K562 (cell line): ENCODE results near the gene GRB2. TPM values are rescaled to one million over a fixed set of nuclear protein-coding genes. Genes with fewer than 3 reads are reported as not detected.

Experiments used
- ARHGAP35 ChIP-seq: fragments of 450-650 bp; IDR thresholded peaks from 2 replicates; pipeline ENCODE4 v1.6.1; 2018; ENCODE audit not compliant: partially characterized antibody
- ASH1L ChIP-seq: fragments of 450-650 bp; IDR thresholded peaks from 2 replicates; pipeline ENCODE4 v1.6.1; 2018; ENCODE audit warnings: borderline replicate concordance, mild to moderate bottlenecking, low read depth; ENCODE audit not compliant: partially characterized antibody
- CTBP1 ChIP-seq: fragments of 450-650 bp; IDR thresholded peaks from 2 replicates; pipeline ENCODE4 v1.6.1; 2016; ENCODE audit warnings: borderline replicate concordance
- ELK1 ChIP-seq: sonication (generic); formaldehyde crosslinking; IDR thresholded peaks from 2 replicates; pipeline ENCODE4 v1.8.1; 2022; ENCODE audit warnings: missing genetic modification reagents
- FIP1L1 ChIP-seq: fragments of 200-400 bp; formaldehyde crosslinking; IDR thresholded peaks from 2 replicates; pipeline ENCODE4 v1.6.1; 2018; ENCODE audit warnings: mild to moderate bottlenecking, low read depth, low read length; ENCODE audit not compliant: poor library complexity, severe bottlenecking
- FOXA1 ChIP-seq: fragments of 450-650 bp; IDR thresholded peaks from 2 replicates; pipeline ENCODE4 v1.6.1; 2016; ENCODE audit warnings: mild to moderate bottlenecking, borderline replicate concordance
- GABPB2 ChIP-seq: fragments of 250-450 bp; sonication (Bioruptor Pico); conservative IDR thresholded peaks from 2 replicates; pipeline ENCODE4 v1.5.1; 2021; ENCODE audit warnings: mild to moderate bottlenecking
- HMGN3 ChIP-seq: IDR thresholded peaks from 2 replicates; pipeline ENCODE4 v1.6.1; 2011; ENCODE audit warnings: borderline replicate concordance, low read depth, mild to moderate bottlenecking, mixed read lengths, low read length; ENCODE audit not compliant: insufficient read length; ENCODE audit errors: extremely low read depth
- IFI16 ChIP-seq: fragments of 250-450 bp; sonication (Bioruptor Pico); IDR thresholded peaks from 2 replicates; pipeline ENCODE4 v2.1.2; 2022; ENCODE audit warnings: mild to moderate bottlenecking, inconsistent platforms
- MCM2 ChIP-seq: fragments of 450-650 bp; IDR thresholded peaks from 2 replicates; pipeline ENCODE4 v1.6.1; 2017; ENCODE audit warnings: low read depth, mild to moderate bottlenecking
- MLLT1 ChIP-seq, 2 experiments: fragments of 450-650 bp; IDR thresholded peaks; 2 replicates each; pipeline ENCODE4 v1.6.1; 2016
- PCBP2 ChIP-seq: fragments of 200-400 bp; formaldehyde crosslinking; IDR thresholded peaks from 2 replicates; pipeline ENCODE4 v1.6.1; 2018; ENCODE audit warnings: low read length, low read depth, mild to moderate bottlenecking, moderate library complexity; ENCODE audit not compliant: poor library complexity, severe bottlenecking
- PHB ChIP-seq: fragments of 250-450 bp; sonication (Bioruptor Pico); IDR thresholded peaks from 2 replicates; pipeline ENCODE4 v1.5.0; 2021
- POLR2AphosphoS2 ChIP-seq: IDR thresholded peaks from 2 replicates; pipeline ENCODE4 v1.6.1; 2012; ENCODE audit warnings: low read length, improper control_type of control experiment
- PRPF4 ChIP-seq: fragments of 200-400 bp; formaldehyde crosslinking; IDR thresholded peaks from one replicate; pipeline ENCODE4 v1.6.1; 2017; ENCODE audit warnings: low read length, low read depth, mild to moderate bottlenecking; ENCODE audit not compliant: insufficient read depth, poor library complexity, severe bottlenecking
- RFX7 ChIP-seq: fragments of 250-450 bp; sonication (Bioruptor Pico); IDR thresholded peaks from 2 replicates; pipeline ENCODE4 v1.5.1; 2021; ENCODE audit warnings: mild to moderate bottlenecking
- SMARCA4 ChIP-seq: fragments of 450-650 bp; IDR thresholded peaks from 2 replicates; pipeline ENCODE4 v1.6.1; 2016
- SRSF3 ChIP-seq: fragments of 200-400 bp; formaldehyde crosslinking; IDR thresholded peaks from 2 replicates; pipeline ENCODE4 v1.6.1; 2016; ENCODE audit warnings: mild to moderate bottlenecking, low read length, moderate library complexity; ENCODE audit not compliant: insufficient read depth
- SRSF9 ChIP-seq: fragments of 200-400 bp; formaldehyde crosslinking; IDR thresholded peaks from 2 replicates; pipeline ENCODE4 v1.6.1; 2017; ENCODE audit warnings: low read depth, low read length, borderline replicate concordance
- TEAD1 ChIP-seq, 2 experiments: fragments of 450-650 bp in 1 of 2; sonication (generic) in 1 of 2; formaldehyde crosslinking; IDR thresholded peaks; 2 replicates each; pipeline versions ENCODE4 v1.4.0 to v1.8.0; 2020 to 2022; ENCODE audit warnings: mild to moderate bottlenecking in 2 of 2, missing genetic modification reagents in 1 of 2
- TEAD2 ChIP-seq: fragments of 450-650 bp; IDR thresholded peaks from 2 replicates; pipeline ENCODE4 v1.6.1; 2016; ENCODE audit warnings: missing genetic modification characterization, control low read depth, missing compliant biosample characterization
- ZNF124 ChIP-seq: sonication (generic); formaldehyde crosslinking; IDR thresholded peaks from 2 replicates; pipeline ENCODE4 v1.8.1; 2022; ENCODE audit warnings: missing genetic modification reagents
- ZNF316 ChIP-seq: fragments of 450-650 bp; IDR thresholded peaks from 2 replicates; pipeline ENCODE4 v1.6.1; 2016
- ZNF324 ChIP-seq: fragments of 250-450 bp; sonication (Bioruptor Pico); IDR thresholded peaks from 2 replicates; pipeline ENCODE4 v1.4.0; 2020; ENCODE audit warnings: mild to moderate bottlenecking
- ZNF431 ChIP-seq: sonication (generic); formaldehyde crosslinking; IDR thresholded peaks from 2 replicates; pipeline ENCODE4 v1.8.0; 2022; ENCODE audit warnings: mild to moderate bottlenecking, missing genetic modification reagents
- ZNF436 ChIP-seq: fragments of 250-450, 450-650 bp; sonication (Bioruptor Pico); formaldehyde crosslinking; IDR thresholded peaks from 2 replicates; pipeline ENCODE4 v1.7.0; 2020; ENCODE audit warnings: mild to moderate bottlenecking
- ZNF77 ChIP-seq: fragments of 250-450 bp; sonication (Bioruptor Pico); IDR thresholded peaks from 2 replicates; pipeline ENCODE4 v1.5.0; 2020
- polyA plus RNA-seq, 8 experiments: library from polyadenylated mRNA; depleted of rRNA in 4 of 8; stranded (reverse) in 5 of 8; unstranded in 3 of 8; fragments of >200 nt; fragmentation: Nextera tagmentation in 2 of 8; fragmentation: Illumina TruSeq in 1 of 8; extraction: Ambion mirVana in 2 of 8; extraction: Trizol in 1 of 8; gene quantifications; 2 replicates each; pipeline versions ENCODE4 v1.2.1 to v1.2.3, GENCODE V29; 2011 to 2014; ENCODE audit warnings: inconsistent platforms in 1 of 8, missing spikeins in 1 of 8
- total RNA-seq, 7 experiments: library from RNA; depleted of rRNA in 6 of 7; stranded (reverse); fragments of >200 nt in 6 of 7; fragmentation: Illumina TruSeq in 2 of 7; extraction: Trizol in 2 of 7; gene quantifications; 2 replicates each; pipeline versions ENCODE4 v1.2.1 to v1.2.3, GENCODE V29; 2011 to 2021; ENCODE audit warnings: low replicate concordance in 1 of 7
- TF ChIP-seq, protein P1 (sequence below): sonication (generic); formaldehyde crosslinking; IDR thresholded peaks from 2 replicates; pipeline ENCODE4 v1.8.0; 2022; ENCODE audit warnings: missing genetic modification reagents, mild to moderate bottlenecking, borderline replicate concordance

GRB2 gene
- total and polyA plus RNA-seq, 9 of the 15 experiments (the other 6 are each of a cell fraction or from before 2014, with no cell fraction given): 57.2 to 136 (median 84.8) TPM

- TF ChIP-seq IFI16 (CRISPR knock-in tag): no peak
- no peak for TF ChIP-seq ZNF124
- TF ChIP-seq SRSF3: no peak
- TF ChIP-seq FOXA1: no peak
- no peak for TF ChIP-seq RFX7 (CRISPR knock-in tag)
- TF ChIP-seq CTBP1: peak; percentile 79
- no peak for TF ChIP-seq ASH1L
- TF ChIP-seq ZNF324 (CRISPR knock-in tag): no peak
- TF ChIP-seq PCBP2: no peak
- TF ChIP-seq ZNF316: no peak
- 0 out of 4 replicates have a peak, but pooled peaks of 1 of the 2 experiments have one; percentile 9 for TF ChIP-seq MLLT1 (IDR thresholded peaks at IDR 0.05)
- no peak for TF ChIP-seq ZNF436 (CRISPR knock-in tag)
- no peak for TF ChIP-seq ARHGAP35
- no peak for TF ChIP-seq ZNF77 (CRISPR knock-in tag)
- no peak for TF ChIP-seq ZNF431 (CRISPR knock-in tag)
- no peak for TF ChIP-seq PHB
- TF ChIP-seq POLR2AphosphoS2: no peak
- no peak for TF ChIP-seq MCM2
- TF ChIP-seq PRPF4: no peak
- TF ChIP-seq TEAD2: no peak
- no peak for TF ChIP-seq ELK1 (CRISPR knock-in tag)
- TF ChIP-seq SRSF9: no peak
- TF ChIP-seq FIP1L1: no peak
- TF ChIP-seq HMGN3: peak; percentile 20
- no peak for TF ChIP-seq TEAD1 (CRISPR knock-in tag; IDR thresholded peaks at IDR 0.05)
- TF ChIP-seq GABPB2 (CRISPR knock-in tag): no peak
- TF ChIP-seq, protein P1, sequence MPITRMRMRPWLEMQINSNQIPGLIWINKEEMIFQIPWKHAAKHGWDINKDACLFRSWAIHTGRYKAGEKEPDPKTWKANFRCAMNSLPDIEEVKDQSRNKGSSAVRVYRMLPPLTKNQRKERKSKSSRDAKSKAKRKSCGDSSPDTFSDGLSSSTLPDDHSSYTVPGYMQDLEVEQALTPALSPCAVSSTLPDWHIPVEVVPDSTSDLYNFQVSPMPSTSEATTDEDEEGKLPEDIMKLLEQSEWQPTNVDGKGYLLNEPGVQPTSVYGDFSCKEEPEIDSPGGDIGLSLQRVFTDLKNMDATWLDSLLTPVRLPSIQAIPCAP (CRISPR knock-in tag): no peak
- peak; percentile 99 for TF ChIP-seq SMARCA4
These were observed 42.7 kb upstream of the GRB2 start (continued) for GRCh38 chr17:75447951-75448856.
